ENCODE measurements around the gene RGS16.
A peak's percentile ranks its signal among the peaks of the same experiment; 100 is the strongest.

RGS16 gene

DNA sequence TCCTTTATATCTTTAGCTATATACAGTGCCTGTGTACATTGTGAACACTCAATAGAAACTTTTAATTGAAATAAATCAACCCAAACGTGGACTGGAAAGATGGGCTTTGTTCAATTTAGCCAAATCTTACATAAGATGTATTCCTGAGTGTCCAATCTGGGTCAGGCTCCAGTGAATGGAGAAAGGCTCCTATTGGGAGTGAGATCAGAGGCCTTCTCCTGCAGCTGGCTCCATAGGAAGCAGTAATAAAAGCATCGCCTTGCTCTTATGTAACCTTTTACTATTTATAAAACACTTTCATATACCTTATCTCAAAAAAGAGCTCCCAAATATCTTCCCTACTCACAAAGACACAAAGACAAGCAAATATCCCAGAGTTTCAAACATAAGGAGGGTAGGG, 24.9 kb upstream of the RGS16 start:
- no peak for DNase-seq

DNA sequence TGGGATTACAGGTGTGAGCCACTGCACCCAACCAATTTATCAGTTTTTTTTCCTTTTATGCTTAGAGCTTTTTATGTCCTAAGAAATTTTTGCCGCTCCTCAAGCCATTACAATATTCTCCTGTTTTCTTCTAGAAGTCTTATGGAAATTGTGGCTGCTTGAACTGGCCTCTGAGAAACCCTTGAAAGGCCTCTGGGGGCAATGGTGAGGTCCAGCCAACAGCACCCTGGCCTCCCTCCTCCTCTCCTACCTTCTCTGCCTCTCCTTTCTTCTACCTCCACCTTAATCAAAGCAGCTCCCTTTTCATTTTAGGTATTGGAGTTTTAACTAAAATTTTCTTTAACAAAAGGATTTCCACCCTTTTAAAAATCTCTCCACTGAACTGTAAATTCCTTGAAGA, 24.5 kb upstream of the RGS16 start:
- DNase-seq, result no peak

- no peak for DNase-seq
Measured at GRCh38 chr1:182627622-182628021, 23.4 kb upstream of the RGS16 start.

DNA sequence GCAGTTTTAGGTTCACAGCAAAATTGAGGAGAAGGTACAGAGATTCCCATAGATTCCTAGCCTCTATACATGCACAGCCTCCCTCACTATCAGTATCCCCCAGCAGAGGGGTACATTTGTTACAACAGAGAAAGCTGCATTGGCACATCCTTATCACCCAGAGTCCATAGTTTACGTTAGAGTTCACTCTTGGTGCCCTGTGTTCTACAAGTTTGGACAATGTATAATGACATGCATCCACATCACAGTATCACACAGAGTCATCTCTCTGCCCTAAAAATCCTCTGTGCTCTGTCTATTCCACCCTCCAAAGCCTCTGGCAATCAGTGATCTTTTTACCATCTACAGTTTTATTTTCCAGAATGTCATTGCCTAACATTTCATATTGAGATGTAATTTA, 22.3 kb upstream of the RGS16 start:
- DNase-seq, result no peak

DNA sequence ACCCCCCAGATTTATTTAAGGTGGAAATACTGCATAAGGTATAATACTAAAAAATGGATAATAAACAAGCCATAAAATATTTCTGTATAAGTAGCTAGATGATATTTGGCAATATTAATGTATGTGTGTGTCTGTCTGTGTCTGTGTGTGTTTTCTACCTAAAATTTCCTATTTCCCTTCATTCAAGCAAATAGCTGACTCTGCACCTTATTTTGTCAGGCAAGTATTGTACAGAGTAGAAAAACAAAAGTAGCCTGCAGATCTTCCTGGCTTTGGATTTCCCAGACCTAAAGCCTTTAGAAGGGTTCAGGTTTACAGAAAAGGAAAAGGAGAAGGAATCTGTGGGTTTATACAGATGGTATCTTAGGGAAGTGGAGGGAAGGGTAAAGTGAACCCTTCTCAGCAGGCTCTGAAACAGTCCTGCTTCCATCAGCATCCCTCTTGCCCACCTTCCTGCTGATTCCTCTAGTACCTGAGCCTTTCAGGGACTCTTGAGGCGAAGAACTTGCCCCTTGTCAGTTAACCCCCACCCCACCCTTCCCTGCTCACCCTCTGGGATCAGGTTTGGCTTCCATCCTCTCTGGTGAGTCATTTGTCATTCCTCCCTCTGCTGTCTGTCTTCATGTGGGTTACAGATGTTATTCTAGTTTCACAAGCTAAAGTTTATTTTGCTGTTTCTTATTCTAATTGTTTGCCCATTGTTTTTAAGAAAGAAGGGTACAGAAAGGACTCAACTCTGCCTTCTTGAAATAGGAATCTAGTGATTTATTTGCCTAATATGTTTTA, 21.7 kb upstream of the RGS16 start:
- DNase-seq, result no peak

DNA sequence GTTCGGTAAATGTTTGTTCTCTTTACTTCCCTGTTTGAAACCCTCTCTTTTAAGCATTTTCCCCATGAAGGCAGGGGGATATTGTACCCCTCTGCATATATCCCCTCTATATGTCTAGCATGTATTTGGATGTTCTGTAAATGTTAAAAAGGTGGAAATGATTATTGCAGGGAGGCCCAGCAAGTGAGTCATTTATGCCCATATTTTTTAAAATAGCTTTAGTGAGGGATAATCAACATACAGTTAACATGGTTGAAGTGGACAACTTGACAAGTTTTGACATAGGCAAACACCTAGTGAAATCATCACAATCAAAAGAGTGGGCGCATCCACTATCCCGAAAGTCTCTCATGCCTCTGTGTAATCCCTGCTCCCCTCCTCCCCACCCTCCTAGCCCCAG, 20.8 kb upstream of the RGS16 start:
- no peak for DNase-seq

DNA sequence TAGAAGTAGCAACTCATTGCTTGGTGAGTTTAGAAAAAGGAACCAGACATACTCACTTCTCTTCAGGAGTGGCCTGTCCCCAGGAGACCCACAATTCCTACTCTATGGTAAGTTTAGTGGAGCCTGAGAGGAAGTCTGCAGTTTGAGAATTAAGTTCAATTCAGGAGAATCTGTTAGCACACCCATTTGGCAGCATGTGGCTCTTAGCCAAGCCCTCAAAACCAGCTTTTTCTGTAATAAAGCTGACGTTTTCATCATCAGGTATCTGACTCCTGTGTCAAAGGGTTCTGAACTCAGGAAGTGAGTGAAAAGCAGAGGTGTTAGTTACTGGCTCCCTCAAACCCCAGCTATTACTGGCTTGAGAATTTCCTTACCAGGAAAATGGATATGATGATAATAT, 20.4 kb upstream of the RGS16 start:
- DNase-seq, result no peak

DNA sequence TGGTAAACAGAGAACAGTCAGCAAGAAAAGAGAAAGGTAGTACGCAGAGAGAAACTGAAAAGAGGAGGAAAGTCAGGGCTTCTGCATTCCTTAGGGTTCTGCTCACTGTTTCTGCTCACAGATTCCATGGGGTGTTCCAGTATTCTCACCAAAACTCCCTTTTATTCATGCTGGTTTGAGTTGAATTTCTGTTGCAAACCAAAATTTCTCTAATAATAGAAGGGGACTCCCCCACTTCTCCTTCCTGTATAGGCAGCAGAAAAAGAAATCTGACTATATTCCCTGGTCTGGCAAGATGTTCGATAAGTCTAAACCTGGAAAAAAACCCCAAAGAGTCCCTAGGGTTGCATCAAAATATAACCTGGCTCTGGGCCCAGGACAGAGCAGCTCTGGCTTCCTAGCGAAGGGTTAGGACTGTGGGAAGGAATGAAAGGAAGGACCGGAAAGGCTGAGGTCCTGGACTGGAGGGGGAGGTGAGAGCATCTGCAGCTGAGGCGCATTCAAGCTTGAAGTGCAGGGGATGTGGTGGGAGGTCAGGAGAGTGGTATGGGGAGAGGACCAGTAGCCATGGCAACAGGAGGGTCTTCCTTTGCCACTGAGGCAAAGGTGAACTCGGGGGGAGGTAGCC, 18.8 kb upstream of the RGS16 start:
- DNase-seq, result no peak

DNA sequence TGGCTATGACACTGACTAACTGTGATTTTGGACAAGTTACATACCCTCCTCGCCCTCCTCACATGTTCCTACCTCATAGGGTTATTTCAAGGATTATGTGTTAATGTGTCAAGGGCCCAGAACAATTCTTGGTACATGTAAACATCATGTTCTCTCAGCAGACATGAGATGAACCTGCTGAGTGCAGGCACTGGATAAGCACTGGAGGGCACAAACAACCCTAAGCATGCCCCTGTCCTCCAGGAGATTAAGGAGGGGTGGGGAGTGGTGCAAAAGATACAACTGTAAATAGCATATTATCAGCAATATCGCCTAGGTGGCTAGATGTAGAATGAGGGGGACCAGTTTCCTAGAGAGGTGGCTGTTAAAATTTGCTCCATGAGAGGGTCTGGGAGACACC, 17.7 kb upstream of the RGS16 start:
- DNase-seq, result no peak

- no peak for DNase-seq
Measured at GRCh38 chr1:182620924-182621585, 16.9 kb upstream of the RGS16 start.

GRCh38 chr1:182617734-182618351, 13.7 kb upstream of the RGS16 start:
- no peak for DNase-seq

- no peak for DNase-seq
Measured at GRCh38 chr1:182617014-182617429, 12.8 kb upstream of the RGS16 start.

GRCh38 chr1:182616130-182617013, 12.2 kb upstream of the RGS16 start:
- no peak for DNase-seq

DNA sequence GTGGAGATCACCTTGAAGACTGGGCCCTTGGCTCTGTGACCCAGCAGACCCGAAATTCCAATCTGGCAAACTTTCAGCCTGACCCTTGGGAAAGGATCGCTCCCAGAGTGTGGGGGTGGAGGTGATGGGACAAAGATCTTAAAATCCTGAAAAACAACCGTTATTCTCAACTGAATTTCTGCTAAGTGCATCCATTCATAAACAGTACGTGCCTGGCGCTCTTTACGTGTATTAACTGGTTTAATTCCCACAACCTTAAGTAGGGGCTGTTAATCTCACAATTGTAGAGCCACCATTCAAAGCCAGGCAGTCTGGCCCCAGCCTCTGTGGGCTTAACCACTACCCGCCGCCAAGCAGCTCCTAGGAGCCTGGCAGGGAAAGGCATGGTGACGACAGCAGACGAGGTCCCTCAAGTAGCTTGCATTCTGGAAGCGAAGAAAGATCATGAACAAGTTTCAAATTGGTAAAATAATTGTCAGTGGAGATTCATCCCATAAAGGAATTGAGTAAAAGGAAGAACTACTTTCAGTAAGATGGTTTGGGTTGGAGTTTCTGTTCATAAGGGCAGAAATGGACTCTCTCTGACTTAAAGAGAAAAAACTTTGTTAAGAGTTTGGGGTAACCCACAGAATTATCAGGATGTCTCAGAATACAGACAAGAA, 11.4 kb upstream of the RGS16 start:
- DNase-seq, result no peak

DNA sequence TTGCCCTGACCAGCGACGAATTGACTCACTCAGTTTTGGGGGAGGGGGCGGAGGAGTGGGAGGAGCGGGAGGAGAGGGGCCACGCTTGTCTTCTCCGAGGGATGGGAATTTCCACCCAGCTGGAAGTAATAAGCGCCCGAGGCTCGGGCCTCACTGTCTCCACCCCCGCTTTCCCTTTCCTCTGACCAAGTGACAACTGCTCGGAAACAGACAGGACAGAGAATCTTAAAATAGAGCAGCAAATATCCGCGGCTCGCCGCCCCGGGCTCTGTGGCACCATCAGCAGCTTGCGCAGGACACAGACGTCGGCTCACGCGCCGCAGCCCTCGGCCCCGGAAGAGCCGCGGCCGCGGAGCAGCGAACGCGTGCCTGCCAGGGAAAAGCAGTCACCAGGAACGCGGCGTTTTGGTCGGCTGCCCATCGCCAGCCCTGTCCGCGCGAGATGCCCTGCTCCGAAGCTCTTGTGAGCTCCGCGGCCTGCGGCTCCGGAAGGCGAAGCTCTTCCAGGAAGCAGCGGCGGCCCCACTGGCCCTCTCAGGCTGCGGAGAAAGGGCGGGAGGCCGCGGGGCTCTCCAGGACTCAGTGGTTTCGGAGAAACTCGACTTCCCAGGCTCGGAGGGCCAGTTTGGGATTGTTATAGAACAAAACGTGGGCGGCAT, 10.7 kb upstream of the RGS16 start:
- peak in 1 of 2 experiments; percentile 7 for DNase-seq

- DNase-seq, result no peak
Measured at GRCh38 chr1:182611787-182612186, 7.6 kb upstream of the RGS16 start.

DNA sequence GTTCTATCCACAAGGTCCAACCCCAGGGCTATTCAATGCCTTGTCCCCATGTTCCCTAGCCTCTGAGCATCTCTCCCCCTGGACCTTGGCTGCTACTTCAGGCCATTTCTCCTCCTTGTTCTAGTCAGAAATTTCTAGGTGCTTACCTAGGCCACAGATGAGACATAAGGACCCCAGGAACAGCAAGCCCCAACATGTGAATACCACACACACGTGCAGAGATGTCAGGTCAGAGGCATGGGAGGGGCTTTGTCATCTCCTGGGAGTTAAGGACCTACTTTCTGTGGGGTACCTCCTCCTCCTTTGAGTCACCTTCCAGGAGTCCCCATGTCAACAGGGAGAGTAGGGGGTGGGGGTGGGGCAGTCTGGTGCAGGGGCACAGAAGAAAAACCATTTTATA, 7.1 kb upstream of the RGS16 start:
- no peak for DNase-seq

GRCh38 chr1:182610606-182611194, 6.5 kb upstream of the RGS16 start:
- no peak for DNase-seq

GRCh38 chr1:182608845-182609610, 4.8 kb upstream of the RGS16 start:
- no peak for DNase-seq

DNA sequence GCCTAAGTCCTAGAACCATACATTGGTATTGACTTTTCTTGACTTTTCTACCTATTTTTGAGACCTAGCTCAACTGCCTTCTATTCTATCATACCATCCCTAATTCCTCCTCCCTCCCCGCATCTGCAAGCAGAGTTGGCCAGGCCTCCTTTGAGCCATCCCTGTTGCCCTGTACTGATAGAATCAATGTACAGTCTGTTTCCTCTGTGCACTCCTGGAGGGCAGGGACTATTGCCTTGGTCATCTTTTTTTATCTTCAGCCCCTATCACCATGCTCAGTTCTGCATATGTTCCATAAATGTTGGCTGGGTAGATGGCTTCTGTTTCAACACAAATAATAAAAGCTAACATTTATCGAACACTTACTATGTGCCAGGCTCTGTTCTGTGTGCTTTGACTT, 4.0 kb upstream of the RGS16 start:
- DNase-seq, result no peak

Data from SW 1271 (cell line).